H1 (cell line): ENCODE data around the gene MOCS1. TPM values are rescaled to one million over a fixed set of nuclear protein-coding genes. Genes with fewer than 3 reads are reported as not detected.

Experiments used
- ATF3 ChIP-seq: IDR thresholded peaks from 2 replicates; pipeline ENCODE4 v1.6.1; 2011; ENCODE audit warnings: low read depth, mild to moderate bottlenecking, low read length; ENCODE audit not compliant: insufficient read depth
- CHD2 ChIP-seq: IDR thresholded peaks from 2 replicates; pipeline ENCODE4 v1.6.1; 2012; ENCODE audit warnings: low read length, improper control_type of control experiment
- GTF2F1 ChIP-seq: IDR thresholded peaks from 2 replicates; pipeline ENCODE4 v1.6.1; 2012; ENCODE audit warnings: low read depth, low read length, improper control_type of control experiment, borderline replicate concordance
- JUN ChIP-seq: IDR thresholded peaks from 2 replicates; pipeline ENCODE4 v1.6.1; 2011; ENCODE audit warnings: low read depth, mild to moderate bottlenecking, improper control_type of control experiment, low read length
- MAX ChIP-seq: IDR thresholded peaks from 2 replicates; pipeline ENCODE4 v1.6.1; 2012; ENCODE audit warnings: inconsistent platforms
- SUZ12 ChIP-seq: fragments of 200-600 bp; sonication (generic); IDR thresholded peaks from 2 replicates; pipeline ENCODE4 v1.6.1; 2012; ENCODE audit warnings: mild to moderate bottlenecking, inconsistent platforms, low read length, moderate library complexity, mixed read lengths
- YY1 ChIP-seq: IDR thresholded peaks from 2 replicates; pipeline ENCODE4 v1.6.1; 2011; ENCODE audit warnings: low read depth, mild to moderate bottlenecking, low read length
- polyA plus RNA-seq, 7 experiments: library from polyadenylated mRNA; depleted of rRNA in 3 of 7; stranded (reverse) in 5 of 7; unstranded in 2 of 7; fragments of >200 nt in 5 of 7; fragments of 200-250 nt in 2 of 7; gene quantifications; 1 replicate in 5 of 7; 2 replicates in 1 of 7; 4 replicates in 1 of 7; pipeline versions ENCODE4 v1.2.1 to v1.2.3, GENCODE V29; 2011 to 2013; ENCODE audit warnings: missing spikeins in 2 of 7, mixed read lengths in 2 of 7
- total RNA-seq: library from RNA; stranded (reverse); fragmentation: NEBNext Ultra II Directional; extraction: Animal tissue kit (Norgen Biotek cat#: 25700); gene quantifications from 2 replicates; pipeline ENCODE4 v1.2.1, GENCODE V29; 2021

The MOCS1 gene
- total and polyA plus RNA-seq, 2 of the 8 experiments (the other 6 are each of a cell fraction or from before 2014, with no cell fraction given): 13.4 to 19.7 TPM

GRCh38 chr6:39881851-39882530, 52.3 kb downstream of the MOCS1 start (continued):
- TF ChIP-seq MAX: no peak
- no peak for TF ChIP-seq SUZ12
- no peak for TF ChIP-seq ATF3
- TF ChIP-seq CHD2: no peak
- TF ChIP-seq YY1: no peak
- no peak for TF ChIP-seq JUN
- no peak for TF ChIP-seq GTF2F1
